ENCODE measurements around the gene PACC1.
A peak's percentile ranks its signal among the peaks of the same experiment; 100 is the strongest.

PACC1 gene

GRCh38 chr1:212437179-212437798, 22.6 kb upstream of the PACC1 start:
- DNase-seq = no peak

- no peak for DNase-seq
Measured at GRCh38 chr1:212434992-212435391, 20.3 kb upstream of the PACC1 start.

GRCh38 chr1:212433577-212434462, 19.1 kb upstream of the PACC1 start:
- DNase-seq = no peak

GRCh38 chr1:212432661-212433576, 18.2 kb upstream of the PACC1 start, which contains the start of gene NENF:
Gene NENF, plus strand, starts transcription at chr1:212432920. Its CDS starts 24 bp downstream, at chr1:212432944.
- peak; percentile 91 for DNase-seq

GRCh38 chr1:212432272-212432660, 17.6 kb upstream of the PACC1 start:
- no peak for DNase-seq

- DNase-seq = no peak
Measured at GRCh38 chr1:212431644-212432043, 17.0 kb upstream of the PACC1 start.

GRCh38 chr1:212430955-212431394, 16.3 kb upstream of the PACC1 start:
- DNase-seq = no peak

- DNase-seq = no peak
Measured at GRCh38 chr1:212430416-212430815, 15.7 kb upstream of the PACC1 start.

- no peak for DNase-seq
Measured at GRCh38 chr1:212428496-212428895, 13.8 kb upstream of the PACC1 start.

GRCh38 chr1:212423879-212424278, 9.2 kb upstream of the PACC1 start:
- no peak for DNase-seq

GRCh38 chr1:212421165-212421564, 6.5 kb upstream of the PACC1 start:
- DNase-seq = no peak

GRCh38 chr1:212415107-212415841, 588 bp upstream of the PACC1 start:
- DNase-seq = no peak

- no peak for DNase-seq
Measured at GRCh38 chr1:212413902-212414327, 771 bp downstream of the PACC1 start.

GRCh38 chr1:212412374-212412773, 2.3 kb downstream of the PACC1 start:
- no peak for DNase-seq

- DNase-seq = no peak
Measured at GRCh38 chr1:212410231-212410820, 4.4 kb downstream of the PACC1 start.

- no peak for DNase-seq
Measured at GRCh38 chr1:212402666-212403321, 11.9 kb downstream of the PACC1 start.

GRCh38 chr1:212401838-212402582, 12.7 kb downstream of the PACC1 start:
- no peak for DNase-seq

- no peak for DNase-seq
Measured at GRCh38 chr1:212401042-212401441, 13.6 kb downstream of the PACC1 start.

- no peak for DNase-seq
Measured at GRCh38 chr1:212397171-212397570, 17.5 kb downstream of the PACC1 start.

- DNase-seq = no peak
Measured at GRCh38 chr1:212396638-212397037, 18.0 kb downstream of the PACC1 start.
